HEK293 (cell line): ENCODE data around the gene DNAJC21.

ENCODE experiments used
- CTCF ChIA-PET: fragments of 350-600 bp; formaldehyde crosslinking; extraction: SDS; loops from one replicate; lab custom pipeline; 2021; ENCODE audit warnings: antibody characterized with exemption; lab: Yijun Ruan, JAX
- POLR2A ChIA-PET: fragments of 300-600 bp; formaldehyde crosslinking; extraction: SDS; loops from one replicate; lab custom pipeline; 2020; ENCODE audit warnings: antibody characterized with exemption, inconsistent platforms; lab: Yijun Ruan, JAX
- H3K27ac ChIP-seq: fragments of 200-500 bp; sonication (Bioruptor generic); 2 replicates; pipeline ENCODE4 v1.5.1; 2014; ENCODE audit warnings: low read depth, low read length, control low read depth, inconsistent platforms; ENCODE audit errors: extremely low read depth
- H3K36me3 ChIP-seq, 2 experiments: fragments of 200-500 bp in 1 of 2; sonication (Bioruptor generic) in 1 of 2; 1 replicate in 1 of 2; 2 replicates in 1 of 2; pipeline ENCODE4 v1.5.1; 2014 to 2017; ENCODE audit warnings: inconsistent platforms in 2 of 2, low read length in 2 of 2; ENCODE audit not compliant: control insufficient read depth in 2 of 2, insufficient read depth in 1 of 2
- H3K4me1 ChIP-seq: fragments of 200-500 bp; sonication (Bioruptor generic); 2 replicates; pipeline ENCODE4 v1.5.1; 2014; ENCODE audit warnings: mild to moderate bottlenecking, low read length, inconsistent platforms; ENCODE audit not compliant: control insufficient read depth, insufficient read depth
- H3K4me3 ChIP-seq: 2 replicates; pipeline ENCODE4 v1.5.1; 2011; ENCODE audit warnings: low read depth, mild to moderate bottlenecking, control low read depth, low read length, moderate library complexity
- H3K9me3 ChIP-seq: fragments of 200-500 bp; sonication (Bioruptor generic); 2 replicates; pipeline ENCODE4 v1.5.1; 2014; ENCODE audit warnings: low read depth, low read length, inconsistent platforms; ENCODE audit not compliant: control insufficient read depth, insufficient read depth
- HOXA7 ChIP-seq: sonication (generic); formaldehyde crosslinking; IDR thresholded peaks from 2 replicates; pipeline ENCODE4 v1.8.1; 2022; ENCODE audit warnings: missing genetic modification reagents, borderline replicate concordance
- MYNN ChIP-seq: fragments of 450-650 bp; formaldehyde crosslinking; IDR thresholded peaks from 2 replicates; pipeline ENCODE4 v1.5.1; 2016; ENCODE audit warnings: missing biosample characterization, missing genetic modification characterization, borderline replicate concordance
- PATZ1 ChIP-seq: fragments of 450-650 bp; formaldehyde crosslinking; IDR thresholded peaks from 2 replicates; pipeline ENCODE4 v1.5.1; 2016; ENCODE audit warnings: missing biosample characterization, missing genetic modification characterization
- PBX3 ChIP-seq: sonication (generic); formaldehyde crosslinking; IDR thresholded peaks from 2 replicates; pipeline ENCODE4 v1.8.1; 2022; ENCODE audit warnings: mild to moderate bottlenecking, moderate library complexity, missing genetic modification reagents
- SP3 ChIP-seq: fragments of 450-650 bp; formaldehyde crosslinking; IDR thresholded peaks from 2 replicates; pipeline ENCODE4 v1.5.1; 2016; ENCODE audit warnings: missing biosample characterization, missing genetic modification characterization
- ZBTB44 ChIP-seq: fragments of 450-650 bp; IDR thresholded peaks from 2 replicates; pipeline ENCODE4 v1.5.1; 2018; ENCODE audit warnings: missing biosample characterization, mild to moderate bottlenecking, missing genetic modification characterization
- ZFP3 ChIP-seq: fragments of 450-650 bp; formaldehyde crosslinking; IDR thresholded peaks from 2 replicates; pipeline ENCODE4 v1.5.1; 2016; ENCODE audit warnings: low read depth, missing biosample characterization, missing genetic modification characterization
- ZIC2 ChIP-seq: fragments of 450-650 bp; formaldehyde crosslinking; IDR thresholded peaks from 2 replicates; pipeline ENCODE4 v1.5.1; 2016; ENCODE audit warnings: missing biosample characterization, missing genetic modification characterization
- ZNF175 ChIP-seq: fragments of 450-650 bp; formaldehyde crosslinking; IDR thresholded peaks from 2 replicates; pipeline ENCODE4 v1.5.1; 2016; ENCODE audit warnings: missing biosample characterization, missing genetic modification characterization
- ZNF214 ChIP-seq: fragments of 450-650 bp; formaldehyde crosslinking; IDR thresholded peaks from 2 replicates; pipeline ENCODE4 v1.5.1; 2017; ENCODE audit warnings: missing biosample characterization, mild to moderate bottlenecking, missing genetic modification characterization, borderline replicate concordance
- ZNF350 ChIP-seq: fragments of 450-650 bp; formaldehyde crosslinking; IDR thresholded peaks from 2 replicates; pipeline ENCODE4 v1.5.0; 2017; ENCODE audit warnings: missing biosample characterization, mild to moderate bottlenecking, missing genetic modification characterization
- ZNF580 ChIP-seq: fragments of 450-650 bp; formaldehyde crosslinking; IDR thresholded peaks from 2 replicates; pipeline ENCODE4 v1.5.1; 2016; ENCODE audit warnings: missing biosample characterization, missing genetic modification characterization
- ZNF600 ChIP-seq: fragments of 450-650 bp; formaldehyde crosslinking; IDR thresholded peaks from 2 replicates; pipeline ENCODE4 v1.5.1; 2016; ENCODE audit warnings: missing biosample characterization, missing genetic modification characterization
- ZNF610 ChIP-seq: fragments of 450-650 bp; formaldehyde crosslinking; IDR thresholded peaks from 2 replicates; pipeline ENCODE4 v1.5.1; 2016; ENCODE audit warnings: missing biosample characterization, missing genetic modification characterization, borderline replicate concordance
- ZNF623 ChIP-seq: fragments of 450-650 bp; formaldehyde crosslinking; IDR thresholded peaks from 2 replicates; pipeline ENCODE4 v1.5.1; 2016; ENCODE audit warnings: missing biosample characterization, missing genetic modification characterization
- ZNF658 ChIP-seq: fragments of 450-650 bp; formaldehyde crosslinking; IDR thresholded peaks from 2 replicates; pipeline ENCODE4; 2016; ENCODE audit warnings: missing biosample characterization, missing genetic modification characterization
- TF ChIP-seq, protein P1 (sequence below): IDR thresholded peaks from 2 replicates; pipeline ENCODE4 v1.6.1; 2011; ENCODE audit warnings: mild to moderate bottlenecking, low read depth, low read length, borderline replicate concordance
- TF ChIP-seq, protein P2 (sequence below): fragments of 450-650 bp; formaldehyde crosslinking; IDR thresholded peaks from 2 replicates; pipeline ENCODE4 v1.5.1; 2016; ENCODE audit warnings: missing biosample characterization, missing genetic modification characterization

DNAJC21 gene

DNA sequence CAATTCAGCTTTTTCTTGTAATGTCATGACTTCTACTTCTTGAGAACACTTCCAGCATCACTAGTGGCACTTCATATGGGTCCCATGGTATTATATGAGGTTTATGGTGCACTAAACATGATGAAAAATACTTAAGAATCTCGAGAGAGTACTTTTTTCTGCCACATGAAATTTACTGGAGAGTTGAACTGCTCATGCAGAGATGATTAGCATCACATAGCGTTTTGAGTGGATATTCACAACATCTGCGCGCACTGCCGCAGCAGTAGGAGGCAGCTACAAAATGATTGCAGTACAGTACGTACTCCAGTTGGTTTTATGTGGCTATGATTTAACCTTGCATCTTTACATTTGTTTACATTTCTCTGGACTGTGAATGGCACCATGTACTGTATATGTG lies 28.7 kb upstream of the DNAJC21 start (continued):
- peak; percentile 14; the same call in 1 of the 2 replicates for TF ChIP-seq ZBTB44 (tag by site-specific recombination)
- TF ChIP-seq ZIC2: 0 out of 2 replicates have a peak, but pooled peaks have one; percentile 30
- TF ChIP-seq ZNF214 (tag by site-specific recombination): no peak
- no peak for TF ChIP-seq MYNN (tag by site-specific recombination)
- no peak for TF ChIP-seq ZFP3 (tag by site-specific recombination)
- TF ChIP-seq ZNF350 (tag by site-specific recombination): no peak
- TF ChIP-seq ZNF600 (tag by site-specific recombination): no peak
- TF ChIP-seq ZNF610 (tag by site-specific recombination): no peak
- TF ChIP-seq, protein P1, sequence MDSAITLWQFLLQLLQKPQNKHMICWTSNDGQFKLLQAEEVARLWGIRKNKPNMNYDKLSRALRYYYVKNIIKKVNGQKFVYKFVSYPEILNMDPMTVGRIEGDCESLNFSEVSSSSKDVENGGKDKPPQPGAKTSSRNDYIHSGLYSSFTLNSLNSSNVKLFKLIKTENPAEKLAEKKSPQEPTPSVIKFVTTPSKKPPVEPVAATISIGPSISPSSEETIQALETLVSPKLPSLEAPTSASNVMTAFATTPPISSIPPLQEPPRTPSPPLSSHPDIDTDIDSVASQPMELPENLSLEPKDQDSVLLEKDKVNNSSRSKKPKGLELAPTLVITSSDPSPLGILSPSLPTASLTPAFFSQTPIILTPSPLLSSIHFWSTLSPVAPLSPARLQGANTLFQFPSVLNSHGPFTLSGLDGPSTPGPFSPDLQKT: no peak

DNA sequence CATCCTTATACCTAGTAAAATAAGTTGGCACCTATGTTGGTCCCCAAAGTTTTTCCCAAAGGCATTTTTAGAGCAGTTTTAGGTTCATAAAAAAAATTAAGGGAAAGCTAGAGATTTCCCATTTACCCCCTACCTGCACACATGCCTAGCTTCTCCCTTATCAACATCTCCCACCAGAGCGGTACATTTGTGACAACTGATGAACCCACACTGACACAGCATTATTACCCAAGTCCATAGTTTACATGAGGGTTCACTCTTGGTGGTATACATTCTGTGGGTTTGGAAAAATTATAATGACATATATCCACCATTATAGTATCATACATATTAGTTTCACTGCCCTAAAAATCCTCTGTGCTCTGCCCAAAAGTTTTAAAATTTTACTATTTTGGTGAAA lies 26.1 kb upstream of the DNAJC21 start:
- no peaks in the 10 kb centered on the region for H3K4me1 ChIP-seq
- no peaks in the 10 kb centered on the region for H3K9me3 ChIP-seq
- no peak for TF ChIP-seq ZNF580 (tag by site-specific recombination)
- no peak for TF ChIP-seq SP3 (tag by site-specific recombination)
- TF ChIP-seq PATZ1: no peak
- TF ChIP-seq PBX3 (CRISPR knock-in tag): no peak
- TF ChIP-seq ZNF175 (tag by site-specific recombination): no peak
- POLR2A ChIA-PET: interaction anchor here (0.8 to 2.0 kb wide), 2 partner anchors 12 to 64 kb away, joined by 3 to 9 read pairs; partner anchors contain the start of genes BRIX1, RAD1 and TTC23L
- H3K27ac ChIP-seq: no peak overlapping the region
- CTCF ChIA-PET: interaction anchor here (0.6 to 7.4 kb wide), 11 partner anchors 10 to 427 kb away, joined by 3 to 50 read pairs (median 4); partner anchors contain the start of gene RAD1
- peaks cover 28 to 31% of the 10 kb centered on the region in 2 experiments for H3K36me3 ChIP-seq
- no peak overlapping the region for H3K4me3 ChIP-seq

GRCh38 chr5:34905564-34905963 lies 23.8 kb upstream of the DNAJC21 start:
- no peaks in the 10 kb centered on the region for H3K9me3 ChIP-seq
- H3K36me3 ChIP-seq: peaks cover 49 to 54% of the 10 kb centered on the region in 2 experiments
- POLR2A ChIA-PET: interaction anchor here (1.1 to 1.7 kb wide), 3 partner anchors 10 to 18 kb away, joined by 3 to 11 read pairs (median 4); partner anchors contain the start of genes BRIX1 and RAD1
- H3K4me3 ChIP-seq: no peak overlapping the region
- CTCF ChIA-PET: interaction anchor here (0.7 to 7.4 kb wide), 12 partner anchors 9 to 430 kb away, joined by 3 to 50 read pairs (median 5); partner anchors contain the start of genes BRIX1 and RAD1
- H3K4me1 ChIP-seq: no peaks in the 10 kb centered on the region
- no peak overlapping the region for H3K27ac ChIP-seq
- TF ChIP-seq ZNF623 (tag by site-specific recombination) (no peak), HOXA7 (CRISPR knock-in tag) (no peak), ZNF658 (tag by site-specific recombination) (no peak)
- TF ChIP-seq, protein P2, sequence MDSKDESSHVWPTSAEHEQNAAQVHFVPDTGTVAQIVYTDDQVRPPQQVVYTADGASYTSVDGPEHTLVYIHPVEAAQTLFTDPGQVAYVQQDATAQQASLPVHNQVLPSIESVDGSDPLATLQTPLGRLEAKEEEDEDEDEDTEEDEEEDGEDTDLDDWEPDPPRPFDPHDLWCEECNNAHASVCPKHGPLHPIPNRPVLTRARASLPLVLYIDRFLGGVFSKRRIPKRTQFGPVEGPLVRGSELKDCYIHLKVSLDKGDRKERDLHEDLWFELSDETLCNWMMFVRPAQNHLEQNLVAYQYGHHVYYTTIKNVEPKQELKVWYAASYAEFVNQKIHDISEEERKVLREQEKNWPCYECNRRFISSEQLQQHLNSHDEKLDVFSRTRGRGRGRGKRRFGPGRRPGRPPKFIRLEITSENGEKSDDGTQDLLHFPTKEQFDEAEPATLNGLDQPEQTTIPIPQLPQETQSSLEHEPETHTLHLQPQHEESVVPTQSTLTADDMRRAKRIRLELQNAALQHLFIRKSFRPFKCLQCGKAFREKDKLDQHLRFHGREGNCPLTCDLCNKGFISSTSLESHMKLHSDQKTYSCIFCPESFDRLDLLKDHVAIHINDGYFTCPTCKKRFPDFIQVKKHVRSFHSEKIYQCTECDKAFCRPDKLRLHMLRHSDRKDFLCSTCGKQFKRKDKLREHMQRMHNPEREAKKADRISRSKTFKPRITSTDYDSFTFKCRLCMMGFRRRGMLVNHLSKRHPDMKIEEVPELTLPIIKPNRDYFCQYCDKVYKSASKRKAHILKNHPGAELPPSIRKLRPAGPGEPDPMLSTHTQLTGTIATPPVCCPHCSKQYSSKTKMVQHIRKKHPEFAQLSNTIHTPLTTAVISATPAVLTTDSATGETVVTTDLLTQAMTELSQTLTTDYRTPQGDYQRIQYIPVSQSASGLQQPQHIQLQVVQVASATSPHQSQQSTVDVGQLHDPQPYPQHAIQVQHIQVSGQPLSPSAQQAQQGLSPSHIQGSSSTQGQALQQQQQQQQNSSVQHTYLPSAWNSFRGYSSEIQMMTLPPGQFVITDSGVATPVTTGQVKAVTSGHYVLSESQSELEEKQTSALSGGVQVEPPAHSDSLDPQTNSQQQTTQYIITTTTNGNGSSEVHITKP (tag by site-specific recombination): 0 out of 2 replicates have a peak, but pooled peaks have one; percentile 13
